GM21423 (cell line): ENCODE measurements around the gene SORCS3.
"Not testable (repeated sequence)": the region's sequence is repeated elsewhere in the genome, so short reads cannot be mapped to it uniquely, and the experiment has no call there.

Experiments used
- ATAC-seq: cut with Tn5 transposase; IDR thresholded peaks from one replicate; pipeline ENCODE4 v1.9.1; 2021; ENCODE audit warnings: mild to moderate bottlenecking, moderate library complexity; ENCODE audit not compliant: unreplicated experiment

Gene SORCS3

GRCh38 chr10:104689105-104689504 lies 48.0 kb downstream of the SORCS3 start:
- no peak for ATAC-seq

GRCh38 chr10:104689547-104689946 lies 48.5 kb downstream of the SORCS3 start:
- ATAC-seq: no peak

- ATAC-seq: no peak
Measured at GRCh38 chr10:104690101-104690500, 49.0 kb downstream of the SORCS3 start.

GRCh38 chr10:104690959-104691358 lies 49.9 kb downstream of the SORCS3 start:
- no peak for ATAC-seq

GRCh38 chr10:104694074-104694473 lies 53.0 kb downstream of the SORCS3 start:
- ATAC-seq: no peak

- not testable (repeated sequence) for ATAC-seq
Measured at GRCh38 chr10:104703262-104703661, 62.2 kb downstream of the SORCS3 start.

GRCh38 chr10:104706886-104707285 lies 65.8 kb downstream of the SORCS3 start:
- no peak for ATAC-seq

- ATAC-seq: no peak
Measured at GRCh38 chr10:104707602-104708459, 66.7 kb downstream of the SORCS3 start.

GRCh38 chr10:104711302-104711721 lies 70.2 kb downstream of the SORCS3 start:
- ATAC-seq: no peak

GRCh38 chr10:104730593-104730992 lies 89.5 kb downstream of the SORCS3 start:
- ATAC-seq: not testable (repeated sequence)

- no peak for ATAC-seq
Measured at GRCh38 chr10:104731192-104731591, 90.1 kb downstream of the SORCS3 start.

- ATAC-seq: no peak
Measured at GRCh38 chr10:104732222-104732621, 91.1 kb downstream of the SORCS3 start.

- no peak for ATAC-seq
Measured at GRCh38 chr10:104734433-104734832, 93.3 kb downstream of the SORCS3 start.

GRCh38 chr10:104735036-104735756 lies 94.1 kb downstream of the SORCS3 start:
- no peak for ATAC-seq

- no peak for ATAC-seq
Measured at GRCh38 chr10:104735757-104736391, 94.8 kb downstream of the SORCS3 start.

- ATAC-seq: no peak
Measured at GRCh38 chr10:104741127-104741526, 100.0 kb downstream of the SORCS3 start.

- ATAC-seq: no peak
Measured at GRCh38 chr10:104744052-104744451, 103.0 kb downstream of the SORCS3 start.

- no peak for ATAC-seq
Measured at GRCh38 chr10:104750291-104750690, 109.2 kb downstream of the SORCS3 start.

- ATAC-seq: no peak
Measured at GRCh38 chr10:104762793-104763192, 121.7 kb downstream of the SORCS3 start.

- ATAC-seq: no peak
Measured at GRCh38 chr10:104766341-104766740, 125.3 kb downstream of the SORCS3 start.

- ATAC-seq: no peak
Measured at GRCh38 chr10:104767282-104767681, 126.2 kb downstream of the SORCS3 start.

GRCh38 chr10:104767745-104768144 lies 126.7 kb downstream of the SORCS3 start:
- ATAC-seq: no peak
